Mesodermal cell (in vitro differentiated cells): ENCODE data around the gene RCN1.

Experiments
- H3K27ac ChIP-seq: 2 replicates; pipeline ENCODE4 v1.7.0; 2013; ENCODE audit warnings: mild to moderate bottlenecking, low read depth, low read length, moderate library complexity; ENCODE audit not compliant: severe bottlenecking
- H3K36me3 ChIP-seq: 2 replicates; pipeline ENCODE4 v1.7.1; 2013; ENCODE audit warnings: mild to moderate bottlenecking, low read length, moderate library complexity; ENCODE audit not compliant: control insufficient read depth, insufficient read depth
- H3K4me1 ChIP-seq: one replicate; pipeline ENCODE4 v1.7.1; 2013; ENCODE audit warnings: mild to moderate bottlenecking, low read length; ENCODE audit not compliant: insufficient read depth, control insufficient read depth, poor library complexity, severe bottlenecking
- H3K4me3 ChIP-seq: 2 replicates; pipeline ENCODE4 v1.7.0; 2013; ENCODE audit warnings: low read length, control low read depth, mild to moderate bottlenecking; ENCODE audit not compliant: insufficient read depth, poor library complexity, severe bottlenecking; ENCODE audit errors: extremely low read depth
- H3K9me3 ChIP-seq: 2 replicates; pipeline ENCODE4 v1.7.1; 2013; ENCODE audit warnings: mild to moderate bottlenecking, low read length, moderate library complexity; ENCODE audit not compliant: control insufficient read depth
- WGBS, 2 experiments: methylation state at CpG; one replicate each; pipeline ENCODE4 v1.1.5; 2013; ENCODE audit warnings: missing lambda C conversion rate in 2 of 2; ENCODE audit not compliant: insufficient coverage in 2 of 2; 5-methylcytosine and 5-hydroxymethylcytosine counted together

RCN1 gene

GRCh38 chr11:32154275-32154674 lies 63.4 kb downstream of the RCN1 start:
- Histone ChIP-seq H3K4me3 (no peak overlapping the region), H3K36me3 (no peaks in the 10 kb centered on the region), H3K9me3 (no peaks in the 10 kb centered on the region), H3K27ac (no peak overlapping the region), H3K4me1 (no peaks in the 10 kb centered on the region)
- 86 to 100% methylated on average over 1 of the region's 2 CpGs for WGBS, 2 experiments
